Rectal smooth muscle tissue (tissue), 1 donor: Measurements from ENCODE around the gene KCNJ4.
A peak's percentile ranks its signal among the peaks of the same experiment; 100 is the strongest.

Experiments used
- H3K27ac ChIP-seq: one replicate; pipeline ENCODE4 v1.7.0; 2013; ENCODE audit warnings: low read depth, low read length, inconsistent platforms
- H3K27me3 ChIP-seq: one replicate; pipeline ENCODE4 v1.7.0; 2013; ENCODE audit warnings: low read length; ENCODE audit not compliant: control insufficient read depth, insufficient read depth
- H3K36me3 ChIP-seq: one replicate; pipeline ENCODE4 v1.7.0; 2013; ENCODE audit warnings: low read length; ENCODE audit not compliant: control insufficient read depth, insufficient read depth
- H3K4me1 ChIP-seq: one replicate; pipeline ENCODE4 v1.7.0; 2013; ENCODE audit warnings: low read length; ENCODE audit not compliant: control insufficient read depth, insufficient read depth
- H3K4me3 ChIP-seq: one replicate; pipeline ENCODE4 v1.7.0; 2013; ENCODE audit warnings: low read length
- H3K9ac ChIP-seq: one replicate; pipeline ENCODE4 v1.7.0; 2013; ENCODE audit warnings: low read length

The KCNJ4 gene

DNA sequence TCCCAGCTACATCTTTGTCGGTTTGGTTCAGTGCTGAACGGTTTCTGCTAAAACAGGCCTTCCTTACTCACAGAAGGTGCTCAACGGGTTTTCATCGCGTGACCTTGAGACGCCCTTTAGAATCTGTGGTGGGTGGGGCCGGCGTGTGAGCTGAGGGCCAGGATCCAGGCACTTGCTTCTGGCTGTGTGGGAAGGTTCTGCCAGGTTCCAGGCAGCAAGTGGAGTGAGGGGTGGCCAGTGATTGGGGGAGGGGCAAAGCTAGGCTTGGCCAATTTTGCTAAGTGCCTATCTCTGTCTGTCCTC is 35.2 kb downstream of the KCNJ4 start:
- Histone ChIP-seq H3K27me3 (no peaks in the 10 kb centered on the region), H3K36me3 (no peaks in the 10 kb centered on the region), H3K4me1 (no peaks in the 10 kb centered on the region), H3K27ac (no peak overlapping the region), H3K9ac (no peak overlapping the region), H3K4me3 (no peak overlapping the region)

DNA sequence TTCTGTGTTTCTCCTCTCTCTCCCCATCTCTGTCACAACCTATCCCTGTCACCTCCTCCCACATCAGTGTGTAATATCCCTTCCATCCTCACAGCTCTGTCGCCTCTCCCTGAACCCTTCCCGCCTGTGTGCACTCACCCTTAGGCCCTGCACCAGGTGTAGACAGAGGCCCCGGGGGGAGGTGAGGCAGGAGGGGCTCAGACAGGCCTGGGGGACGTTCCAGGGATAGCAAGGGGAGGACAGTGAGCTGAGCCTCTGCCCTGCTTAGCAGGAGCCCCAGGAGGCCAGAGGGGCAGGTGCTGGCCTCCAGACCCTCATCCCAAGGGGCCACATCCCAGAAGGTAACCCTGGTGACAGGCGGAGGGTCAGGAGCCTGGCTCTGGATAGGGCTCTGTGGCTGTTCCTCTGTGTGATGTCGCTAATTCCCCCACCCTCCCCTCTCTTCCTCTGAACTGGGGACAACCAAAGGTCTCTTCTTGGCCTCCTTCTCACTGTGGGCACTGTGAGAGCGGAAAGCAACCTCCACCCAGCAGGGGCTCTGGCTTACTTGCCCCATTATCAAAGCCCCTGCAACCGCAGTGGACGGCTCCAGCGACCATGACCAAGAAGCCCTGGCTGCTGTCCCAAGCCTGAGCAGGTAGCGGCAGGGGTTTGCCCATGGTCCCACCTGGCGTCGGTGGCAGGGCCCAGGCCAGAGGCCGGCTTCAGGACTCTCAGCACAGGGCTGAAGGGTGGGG is 35.7 kb downstream of the KCNJ4 start:
- Histone ChIP-seq H3K9ac (no peak overlapping the region), H3K27me3 (no peaks in the 10 kb centered on the region), H3K27ac (no peak overlapping the region), H3K36me3 (no peaks in the 10 kb centered on the region), H3K4me3 (no peak overlapping the region), H3K4me1 (no peaks in the 10 kb centered on the region)

- Histone ChIP-seq H3K4me3 (no peak overlapping the region), H3K36me3 (no peaks in the 10 kb centered on the region), H3K4me1 (no peaks in the 10 kb centered on the region), H3K27me3 (no peaks in the 10 kb centered on the region), H3K9ac (no peak overlapping the region), H3K27ac (no peak overlapping the region)
Measured at GRCh38 chr22:38418589-38418988, 36.4 kb downstream of the KCNJ4 start.

DNA sequence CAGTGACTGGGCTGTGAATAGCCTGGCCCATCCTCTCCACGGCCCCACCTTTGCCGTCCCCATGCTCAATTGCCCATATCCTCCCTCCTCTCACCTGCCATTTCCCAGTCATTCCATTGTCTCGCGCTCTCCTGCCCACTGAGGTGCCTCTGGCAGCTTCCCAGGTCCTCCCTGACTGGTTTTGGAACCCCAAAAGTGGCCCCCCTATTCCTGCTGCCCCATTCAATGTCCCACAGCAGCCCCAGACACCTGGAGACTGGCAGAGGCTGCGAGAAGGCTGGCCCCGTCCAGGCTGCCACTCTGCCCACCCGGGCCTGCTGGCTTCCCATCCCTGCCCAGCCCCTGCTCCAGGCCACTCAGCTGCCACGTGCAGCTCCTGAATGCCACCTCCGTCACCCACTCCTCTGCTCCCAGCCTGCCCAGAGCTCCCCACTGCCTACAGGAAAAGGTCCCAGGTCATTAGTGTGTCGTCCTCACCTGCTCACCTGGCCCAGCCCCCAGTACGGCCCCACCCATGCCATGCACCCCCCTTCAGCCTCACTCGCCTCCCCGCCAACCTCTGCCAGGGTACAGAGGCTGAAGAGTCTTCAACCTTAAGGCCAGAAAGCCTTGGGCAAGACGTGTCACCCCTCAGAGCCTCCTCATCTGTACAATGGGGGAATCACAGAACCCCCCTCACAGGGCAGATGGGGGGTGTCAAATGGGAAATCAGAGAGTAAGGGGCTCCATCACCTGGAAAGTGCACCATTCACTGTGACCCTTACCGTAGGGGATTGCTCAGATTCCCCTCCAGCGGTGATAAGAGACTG is 37.5 kb downstream of the KCNJ4 start:
- Histone ChIP-seq H3K4me3 (no peak overlapping the region), H3K27ac (no peak overlapping the region), H3K27me3 (no peaks in the 10 kb centered on the region), H3K4me1 (no peaks in the 10 kb centered on the region), H3K9ac (no peak overlapping the region), H3K36me3 (no peaks in the 10 kb centered on the region)

GRCh38 chr22:38416621-38417251 is 38.3 kb downstream of the KCNJ4 start:
- no peak overlapping the region for H3K9ac ChIP-seq
- H3K4me1 ChIP-seq, result no peaks in the 10 kb centered on the region
- no peaks in the 10 kb centered on the region for H3K36me3 ChIP-seq
- H3K27ac ChIP-seq, result no peak overlapping the region
- H3K4me3 ChIP-seq, result no peak overlapping the region
- no peaks in the 10 kb centered on the region for H3K27me3 ChIP-seq

GRCh38 chr22:38415561-38416321 is 39.3 kb downstream of the KCNJ4 start:
- Histone ChIP-seq H3K9ac (no peak overlapping the region), H3K27ac (no peak overlapping the region), H3K4me3 (no peak overlapping the region), H3K27me3 (no peaks in the 10 kb centered on the region), H3K36me3 (no peaks in the 10 kb centered on the region), H3K4me1 (no peaks in the 10 kb centered on the region)

DNA sequence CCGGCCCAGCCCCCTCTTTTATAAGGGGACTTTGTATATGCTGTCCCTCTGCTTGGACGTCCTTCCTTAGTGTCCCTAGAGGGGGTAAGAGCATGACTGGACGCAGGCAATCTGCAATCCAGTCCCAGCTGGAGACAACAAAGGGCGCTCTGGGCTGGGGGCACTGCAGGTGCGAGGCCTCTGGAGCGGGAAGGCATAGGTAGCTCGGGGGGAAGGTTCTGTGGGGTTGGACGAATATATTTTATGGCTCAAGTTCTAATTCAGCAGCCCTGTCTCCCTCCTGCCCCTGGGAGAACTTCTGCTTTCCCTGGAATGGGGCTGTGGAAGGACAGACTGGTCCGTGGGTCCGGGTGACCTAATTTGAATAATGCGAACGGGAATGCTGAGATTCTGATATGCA is 40.0 kb downstream of the KCNJ4 start:
- H3K27me3 ChIP-seq, result no peaks in the 10 kb centered on the region
- no peak overlapping the region for H3K4me3 ChIP-seq
- no peaks in the 10 kb centered on the region for H3K36me3 ChIP-seq
- no peaks in the 10 kb centered on the region for H3K4me1 ChIP-seq
- H3K9ac ChIP-seq, result no peak overlapping the region
- H3K27ac ChIP-seq, result no peak overlapping the region

DNA sequence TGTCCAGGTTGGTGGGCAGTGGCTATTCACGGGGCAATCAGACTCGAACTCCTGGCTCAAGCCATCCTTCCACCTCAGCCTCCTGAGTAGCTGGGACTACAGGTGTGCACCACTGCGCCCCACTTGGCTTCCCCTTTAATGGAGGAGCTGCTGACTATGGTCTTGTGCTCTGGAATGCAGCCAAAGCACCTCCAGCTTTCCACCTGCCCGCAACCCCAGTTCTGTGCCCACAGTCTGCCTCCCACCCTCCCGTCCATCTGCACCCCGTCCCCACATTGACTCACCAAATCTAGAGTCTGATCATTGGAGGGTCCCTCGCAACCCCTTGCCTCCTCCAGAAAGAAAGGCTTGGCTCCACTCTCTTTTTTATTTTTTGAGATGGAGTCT is 41.0 kb downstream of the KCNJ4 start:
- Histone ChIP-seq H3K4me1 (no peaks in the 10 kb centered on the region), H3K9ac (no peak overlapping the region), H3K27ac (no peak overlapping the region), H3K4me3 (no peak overlapping the region), H3K27me3 (no peaks in the 10 kb centered on the region), H3K36me3 (no peaks in the 10 kb centered on the region)

- Histone ChIP-seq H3K4me1 (no peaks in the 10 kb centered on the region), H3K4me3 (peak overlapping the region; percentile 39), H3K36me3 (no peaks in the 10 kb centered on the region), H3K9ac (no peak overlapping the region), H3K27ac (no peak overlapping the region), H3K27me3 (no peaks in the 10 kb centered on the region)
Measured at GRCh38 chr22:38413085-38414008, 41.7 kb downstream of the KCNJ4 start.

DNA sequence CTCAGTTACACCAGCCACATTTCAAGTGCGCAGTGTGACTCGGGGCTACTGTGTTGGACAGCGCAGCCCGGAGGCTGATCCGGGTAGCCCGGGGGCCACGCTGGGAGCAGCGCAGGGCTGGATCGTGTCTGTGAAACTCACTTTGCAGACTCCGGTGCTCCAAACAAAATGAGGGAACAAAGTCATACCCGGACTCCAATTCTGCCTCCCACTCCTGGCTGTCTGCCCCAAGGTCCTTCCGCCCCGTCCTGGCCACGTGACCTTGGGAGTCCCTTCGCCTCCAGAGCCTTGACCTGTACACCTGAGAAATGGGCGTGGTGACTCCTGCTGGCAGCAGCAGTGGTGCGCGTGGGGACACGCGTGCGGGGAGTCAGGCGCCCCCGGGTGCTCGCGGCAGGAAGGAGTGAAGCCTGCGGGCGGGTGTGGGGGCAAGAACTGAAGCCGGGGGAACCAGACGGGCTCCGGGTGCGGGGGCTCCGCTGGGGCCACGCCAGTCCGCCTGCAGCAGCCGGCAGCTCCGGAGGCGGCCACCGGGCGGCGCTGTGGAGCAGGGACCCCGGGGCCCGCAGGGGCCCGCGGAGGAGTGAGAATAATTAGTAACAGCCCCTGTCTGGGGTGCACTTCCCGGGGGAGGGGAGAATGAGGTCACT is 42.4 kb downstream of the KCNJ4 start:
- Histone ChIP-seq H3K27ac (no peak overlapping the region), H3K4me3 (peak overlapping the region; percentile 39), H3K4me1 (no peaks in the 10 kb centered on the region), H3K27me3 (no peaks in the 10 kb centered on the region), H3K9ac (no peak overlapping the region), H3K36me3 (no peaks in the 10 kb centered on the region)

GRCh38 chr22:38411016-38411415 is 44.0 kb downstream of the KCNJ4 start:
- Histone ChIP-seq H3K36me3 (no peaks in the 10 kb centered on the region), H3K27ac (no peak overlapping the region)

More at GRCh38 chr22:38411016-38411415, 44.0 kb downstream of the KCNJ4 start:
- no peak overlapping the region for H3K9ac ChIP-seq
- H3K4me1 ChIP-seq, result no peaks in the 10 kb centered on the region
- H3K4me3 ChIP-seq, result no peak overlapping the region
- no peaks in the 10 kb centered on the region for H3K27me3 ChIP-seq
